GM10266 (cell line): ENCODE measurements around the gene STRA8.

Experiments used
- DNase-seq: peaks from one replicate; pipeline ENCODE4 v3.0.0; 2012; ENCODE audit errors: extremely low spot score
- CTCF ChIP-seq: IDR thresholded peaks from 2 replicates; pipeline ENCODE4 v1.5.1; 2012; ENCODE audit warnings: mild to moderate bottlenecking, low read depth; ENCODE audit not compliant: control insufficient read depth, insufficient read depth; ENCODE audit errors: missing control alignments

Gene STRA8

DNA sequence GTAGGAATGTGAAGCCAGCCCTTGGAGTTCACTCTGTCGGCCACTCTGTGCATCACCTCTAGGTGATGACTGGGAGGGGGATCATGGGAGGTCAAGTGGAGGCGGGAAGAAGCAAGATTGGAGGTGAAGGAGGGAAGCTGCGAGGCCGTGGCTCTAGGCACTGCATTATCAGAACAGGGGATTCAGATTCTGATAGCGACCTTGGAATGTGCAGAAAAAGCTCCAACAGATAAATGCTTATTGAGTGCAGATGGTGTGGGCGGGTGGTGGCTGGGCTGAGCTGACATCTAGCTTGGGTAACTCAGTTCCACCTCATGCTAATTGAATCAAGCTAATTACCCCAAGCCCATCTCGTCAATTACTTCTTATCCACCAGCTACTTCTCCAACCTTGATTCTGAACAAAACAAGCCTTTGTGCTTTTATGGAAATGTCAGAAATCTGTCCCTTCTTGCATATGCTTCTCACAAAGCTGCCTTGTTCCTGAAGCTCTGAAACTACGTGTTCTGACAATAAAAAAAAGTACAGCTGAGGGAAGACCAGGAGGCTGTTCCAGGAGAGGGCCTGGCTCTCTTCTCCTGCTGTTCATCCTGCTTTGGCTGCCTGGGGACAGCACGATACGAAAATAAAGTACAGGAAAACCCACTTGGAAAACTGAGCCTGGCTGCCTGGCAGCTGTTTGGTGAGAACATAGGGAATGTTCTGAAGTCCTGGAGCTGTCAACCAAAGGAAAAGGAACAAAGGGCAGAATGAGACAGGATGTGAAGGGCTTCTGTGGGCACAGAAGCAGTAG, 27.5 kb downstream of the STRA8 start:
- TF ChIP-seq CTCF = no peak
- DNase-seq = no peak

DNA sequence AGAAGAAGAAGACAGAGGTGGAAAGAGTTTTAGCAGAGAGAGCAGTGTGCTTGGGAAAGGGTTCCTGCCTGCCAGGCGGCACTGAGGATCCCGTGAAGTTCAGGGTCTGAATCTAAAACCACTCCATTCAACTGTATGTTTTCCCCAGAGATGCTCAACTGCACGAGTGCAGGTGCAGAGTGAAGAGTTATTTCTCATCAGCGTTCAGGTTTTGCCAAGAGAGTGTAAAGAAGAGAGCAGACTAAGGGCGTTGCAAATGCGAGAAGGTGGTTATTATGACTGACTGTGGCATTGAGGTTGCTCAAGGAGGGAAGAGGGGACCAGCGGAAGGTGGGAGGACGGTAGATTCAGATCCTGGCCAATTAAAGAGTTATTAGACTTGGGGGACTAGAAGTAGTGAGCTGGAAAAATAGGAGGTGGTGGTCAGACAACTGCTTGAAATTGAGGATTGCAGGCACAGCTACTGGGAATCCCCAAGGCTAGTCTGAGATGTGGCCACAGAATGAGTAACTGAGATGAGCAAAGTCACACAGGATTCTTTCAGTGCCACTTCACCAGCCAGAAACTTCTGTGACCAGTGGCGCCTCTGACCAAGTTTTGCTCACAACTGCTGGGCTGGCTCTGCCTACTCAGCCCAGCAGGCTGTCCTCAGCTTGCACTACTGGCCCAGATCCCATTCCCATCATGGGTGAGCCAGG, 29.1 kb downstream of the STRA8 start:
- no peak for DNase-seq

DNA sequence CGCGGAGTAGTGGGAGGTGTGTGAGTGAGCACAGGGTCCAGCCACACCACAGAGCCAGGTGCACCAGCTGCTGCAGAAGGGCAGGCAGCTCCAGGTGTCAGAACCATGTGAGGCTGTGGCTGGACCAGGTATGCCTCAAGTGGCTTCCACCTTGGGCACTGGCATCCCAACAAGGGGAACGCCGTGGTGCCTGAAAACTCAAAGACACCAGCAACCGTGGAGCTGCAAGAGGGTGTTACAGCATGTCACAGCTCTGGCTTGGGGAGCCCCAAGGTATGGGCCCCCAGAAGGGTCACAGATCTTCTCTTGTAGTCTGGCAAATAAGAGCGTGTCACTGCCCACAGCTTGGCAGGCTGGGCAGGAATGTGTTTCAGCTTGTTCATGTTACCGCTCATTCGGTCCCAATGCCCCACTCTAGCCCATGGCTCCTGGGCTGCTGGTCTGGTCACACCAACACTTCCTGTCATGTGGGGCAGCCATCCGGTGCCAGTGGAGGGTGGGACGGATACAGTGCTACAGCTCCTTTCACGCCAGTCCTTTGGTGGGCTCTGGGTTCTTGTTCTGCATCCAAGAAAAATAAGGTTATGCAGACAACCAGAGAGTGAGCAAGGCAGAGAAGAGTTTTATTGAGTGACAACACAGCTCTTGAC, 29.8 kb downstream of the STRA8 start:
- DNase-seq = no peak
- TF ChIP-seq CTCF = no peak

More for the DNA sequence above, 29.1 kb downstream of the STRA8 start:
- TF ChIP-seq CTCF = no peak

GRCh38 chr7:135265637-135266036, 32.0 kb downstream of the STRA8 start:
- no peak for TF ChIP-seq CTCF

DNA sequence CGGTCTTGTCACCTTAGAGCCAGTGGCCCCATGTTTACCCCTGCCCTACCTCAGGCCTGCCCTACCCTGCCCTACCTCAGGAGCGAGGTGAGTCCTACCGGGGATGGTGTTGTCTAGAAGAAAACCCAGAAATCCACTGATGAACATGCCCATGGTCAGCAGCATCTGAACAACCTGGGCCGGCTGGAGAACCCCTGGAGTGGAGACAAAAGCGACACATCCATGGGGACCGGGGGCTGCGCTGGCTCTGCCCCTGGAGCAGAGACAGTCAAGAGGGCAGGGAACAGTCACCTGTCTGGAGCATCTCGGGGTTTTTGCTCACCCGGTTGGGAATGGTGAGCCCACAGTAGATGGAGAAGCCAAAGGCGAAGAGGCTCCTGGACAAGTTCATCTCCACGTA, 36.3 kb downstream of the STRA8 start:
- DNase-seq = no peak
- TF ChIP-seq CTCF = no peak

More at GRCh38 chr7:135265637-135266036, 32.0 kb downstream of the STRA8 start:
- no peak for DNase-seq

GRCh38 chr7:135270577-135271254, 37.1 kb downstream of the STRA8 start:
- no peak for TF ChIP-seq CTCF

DNA sequence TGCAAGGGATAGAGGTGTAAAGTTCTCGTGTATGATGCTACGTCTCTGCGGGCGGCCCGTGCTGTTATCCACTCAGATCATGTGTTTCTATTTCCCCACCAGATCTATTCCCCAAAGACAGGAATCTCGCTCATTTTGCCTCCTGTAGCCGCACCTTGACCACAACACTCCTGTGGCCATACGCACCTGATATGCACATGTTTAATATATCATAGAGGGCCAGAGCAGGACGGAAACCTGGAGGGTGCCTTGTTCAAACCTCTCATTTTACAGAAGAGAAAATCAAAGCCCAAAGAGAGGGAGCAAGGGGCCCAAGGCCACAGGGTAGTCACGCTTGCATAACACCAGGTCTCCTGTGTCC, 37.6 kb downstream of the STRA8 start:
- no peak for DNase-seq
- TF ChIP-seq CTCF = no peak

More at GRCh38 chr7:135270577-135271254, 37.1 kb downstream of the STRA8 start:
- no peak for DNase-seq
